Fibroblast of pulmonary artery (primary cell): Measurements from ENCODE around the gene PDE4D.
A peak's percentile ranks its signal among the peaks of the same experiment; 100 is the strongest.

Experiments
- DNase-seq: peaks from one replicate; pipeline ENCODE4 v3.0.0-alpha.2; 2010; ENCODE audit warnings: low read depth
- H3K4me3 ChIP-seq: replicated peaks from 2 replicates; pipeline ENCODE4 v1.5.1; 2011; ENCODE audit warnings: low read depth, mild to moderate bottlenecking, control low read depth, low read length, moderate library complexity
- TF ChIP-seq, protein P1 (sequence below): IDR thresholded peaks from 2 replicates; pipeline ENCODE4 v1.5.1; 2011; ENCODE audit warnings: mild to moderate bottlenecking, control low read depth, low read length, inconsistent platforms; ENCODE audit errors: missing control alignments

The PDE4D gene

DNA sequence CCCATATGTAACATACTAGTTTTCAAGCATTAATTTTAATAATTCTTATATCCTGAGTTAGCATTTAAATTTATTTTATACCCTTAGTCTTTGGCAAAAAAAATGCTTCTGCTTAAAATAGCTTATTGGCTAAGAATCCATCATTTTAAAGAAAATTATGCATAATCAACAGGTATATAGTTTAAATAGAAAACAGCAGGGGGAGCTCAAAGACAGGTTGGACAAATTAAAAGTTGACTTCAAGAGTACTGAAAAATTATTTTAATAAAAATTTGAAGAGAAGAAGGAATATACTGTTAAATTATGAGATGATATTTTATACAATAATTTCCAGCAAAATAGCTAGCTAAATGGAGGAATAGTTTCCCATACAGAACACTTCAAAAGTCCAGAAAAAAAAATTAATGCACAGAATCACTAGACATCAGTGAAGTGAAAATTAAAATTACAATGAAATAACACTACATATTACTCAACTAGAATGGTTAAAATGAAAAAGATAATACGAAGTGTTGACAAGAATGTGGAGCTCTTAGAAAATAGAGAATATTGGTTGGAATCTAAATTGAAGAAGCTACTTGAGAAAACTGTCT lies 387.1 kb downstream of the PDE4D start:
- H3K4me3 ChIP-seq = no peak overlapping the region
- peak; percentile 68 for DNase-seq
- TF ChIP-seq, protein P1, sequence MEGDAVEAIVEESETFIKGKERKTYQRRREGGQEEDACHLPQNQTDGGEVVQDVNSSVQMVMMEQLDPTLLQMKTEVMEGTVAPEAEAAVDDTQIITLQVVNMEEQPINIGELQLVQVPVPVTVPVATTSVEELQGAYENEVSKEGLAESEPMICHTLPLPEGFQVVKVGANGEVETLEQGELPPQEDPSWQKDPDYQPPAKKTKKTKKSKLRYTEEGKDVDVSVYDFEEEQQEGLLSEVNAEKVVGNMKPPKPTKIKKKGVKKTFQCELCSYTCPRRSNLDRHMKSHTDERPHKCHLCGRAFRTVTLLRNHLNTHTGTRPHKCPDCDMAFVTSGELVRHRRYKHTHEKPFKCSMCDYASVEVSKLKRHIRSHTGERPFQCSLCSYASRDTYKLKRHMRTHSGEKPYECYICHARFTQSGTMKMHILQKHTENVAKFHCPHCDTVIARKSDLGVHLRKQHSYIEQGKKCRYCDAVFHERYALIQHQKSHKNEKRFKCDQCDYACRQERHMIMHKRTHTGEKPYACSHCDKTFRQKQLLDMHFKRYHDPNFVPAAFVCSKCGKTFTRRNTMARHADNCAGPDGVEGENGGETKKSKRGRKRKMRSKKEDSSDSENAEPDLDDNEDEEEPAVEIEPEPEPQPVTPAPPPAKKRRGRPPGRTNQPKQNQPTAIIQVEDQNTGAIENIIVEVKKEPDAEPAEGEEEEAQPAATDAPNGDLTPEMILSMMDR = peak; percentile 45

DNA sequence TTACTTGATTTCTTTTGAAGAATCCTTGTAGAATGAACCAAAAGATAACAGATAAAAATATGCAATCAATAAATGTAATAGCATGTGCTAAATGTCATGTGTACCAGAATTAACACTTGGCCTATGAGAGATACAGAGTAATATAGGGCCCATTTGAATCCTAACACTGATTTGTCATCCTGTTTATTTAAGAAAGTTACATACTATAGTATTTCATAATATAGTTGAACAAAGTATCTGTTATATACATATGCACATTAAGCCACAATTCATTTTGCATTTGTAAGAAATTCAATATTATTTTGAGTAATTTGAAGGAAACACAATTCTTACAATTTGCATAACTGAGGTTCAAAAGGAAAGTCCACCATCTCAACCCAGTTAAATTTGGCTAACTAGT lies 389.5 kb downstream of the PDE4D start:
- no peak overlapping the region for H3K4me3 ChIP-seq
- no peak for DNase-seq
- TF ChIP-seq, protein P1 = no peak

DNA sequence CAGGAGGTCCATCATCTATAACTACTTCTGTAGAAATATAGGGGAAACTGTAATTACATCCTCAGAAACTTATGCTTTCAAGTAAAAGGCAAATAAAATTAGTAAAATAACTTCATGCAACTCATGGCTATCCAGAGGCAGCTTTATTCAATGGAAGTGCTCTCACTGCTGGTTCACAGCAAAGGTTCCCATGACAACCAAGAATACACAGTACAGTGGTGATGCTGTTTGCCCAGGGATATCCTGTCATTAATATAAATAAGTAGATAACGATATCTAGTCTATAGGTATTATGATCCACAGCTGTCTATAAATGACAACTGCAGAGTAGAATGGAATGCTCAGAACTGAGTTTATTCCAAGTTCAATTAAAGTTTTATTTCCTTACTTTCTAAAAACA lies 390.3 kb downstream of the PDE4D start:
- no peak for DNase-seq
- no peak overlapping the region for H3K4me3 ChIP-seq
- TF ChIP-seq, protein P1 = no peak

DNA sequence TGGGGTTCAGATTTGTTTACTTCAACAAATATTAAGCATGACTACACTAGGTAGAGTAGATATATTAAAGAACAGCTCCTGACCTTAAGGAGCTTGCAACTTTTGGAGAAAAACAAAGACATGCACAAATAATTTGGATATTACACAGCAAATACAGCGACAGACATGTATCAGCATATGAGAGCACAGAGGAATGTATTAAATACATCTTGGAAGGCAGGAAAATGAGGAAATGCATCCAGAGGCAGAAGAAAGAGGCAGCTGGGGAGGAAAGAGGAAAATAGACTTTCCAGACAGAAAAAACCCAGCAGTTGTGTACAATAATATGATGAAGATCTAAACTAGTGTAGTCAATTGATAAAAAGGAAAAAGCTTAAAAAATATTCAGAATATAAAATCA lies 392.2 kb downstream of the PDE4D start:
- H3K4me3 ChIP-seq = no peak overlapping the region
- TF ChIP-seq, protein P1 = no peak
- no peak for DNase-seq

DNA sequence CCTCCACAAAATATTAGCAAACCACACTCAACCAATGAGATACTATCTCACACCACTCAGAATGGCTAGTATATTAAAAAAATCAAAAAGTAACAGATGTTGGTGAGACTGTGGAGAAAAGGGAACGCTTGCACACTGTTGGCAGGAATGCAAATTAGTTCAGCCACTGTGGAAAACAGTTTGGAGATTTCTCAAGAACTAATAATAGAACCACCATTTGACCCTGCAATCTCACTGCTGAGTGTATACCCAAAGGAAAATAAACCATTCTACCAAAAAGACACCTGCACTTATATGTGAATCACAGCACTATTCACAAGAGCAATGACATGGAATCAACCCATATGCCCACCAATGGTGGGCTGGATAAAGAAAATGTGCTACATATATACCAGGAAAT lies 393.5 kb downstream of the PDE4D start:
- TF ChIP-seq, protein P1 = no peak
- no peak overlapping the region for H3K4me3 ChIP-seq
- DNase-seq = no peak

DNA sequence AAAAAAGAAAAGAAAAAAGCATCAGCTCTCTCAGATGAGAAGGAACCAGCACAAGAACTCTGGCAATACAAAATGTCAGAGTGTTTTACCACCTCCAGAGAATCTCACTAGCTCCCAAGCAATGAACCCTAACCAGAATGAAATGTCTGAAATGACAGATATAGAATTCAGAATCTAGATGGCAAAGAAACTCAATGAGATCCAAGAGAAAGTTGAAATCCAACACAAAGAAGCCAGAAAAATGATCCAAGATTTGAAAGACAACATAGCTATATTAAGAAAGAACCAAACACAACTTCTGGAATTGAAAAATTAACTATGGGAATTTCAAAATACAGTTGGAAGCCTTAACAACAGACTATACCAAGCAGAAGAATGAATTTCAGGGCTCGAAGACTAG lies 396.3 kb downstream of the PDE4D start:
- DNase-seq = no peak
- TF ChIP-seq, protein P1 = no peak

DNA sequence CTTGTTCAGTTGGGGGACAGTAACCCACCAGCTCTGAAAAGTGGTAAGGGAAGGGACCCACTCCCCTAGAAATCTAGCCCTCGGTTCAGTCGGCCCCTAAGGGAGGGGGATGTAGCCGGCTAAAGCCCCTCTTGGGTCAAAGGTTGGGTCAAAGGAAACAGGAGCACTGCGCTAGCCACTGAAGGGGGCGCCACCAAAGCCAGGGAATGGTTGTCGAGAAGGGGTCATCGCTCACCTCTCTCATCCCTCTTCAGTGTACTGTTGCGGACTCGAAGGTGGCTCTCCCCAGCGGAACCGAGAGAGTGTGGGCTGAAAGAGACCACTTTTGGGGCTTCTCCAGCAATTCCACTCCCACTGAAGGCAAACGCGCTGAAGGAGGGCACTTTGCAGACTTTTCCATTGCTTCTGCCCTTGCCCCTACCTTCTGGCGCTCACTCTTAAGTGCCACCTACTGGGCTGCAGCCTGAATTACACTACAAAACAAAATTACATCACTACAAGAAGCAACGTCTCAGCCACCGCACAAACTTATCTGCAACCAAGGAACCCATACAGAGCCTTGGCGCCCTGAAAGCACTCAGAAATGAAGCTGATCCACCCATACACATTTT lies 396.9 kb downstream of the PDE4D start:
- no peak overlapping the region for H3K4me3 ChIP-seq
- DNase-seq = peak; percentile 38
- TF ChIP-seq, protein P1 = peak; percentile 52

More for the DNA sequence above, 396.3 kb downstream of the PDE4D start:
- H3K4me3 ChIP-seq = no peak overlapping the region
